Fibroblast of skin of back (primary cell): ENCODE data around the gene MROH7. TPM values are rescaled to one million over a fixed set of nuclear protein-coding genes. Genes with fewer than 3 reads are reported as not detected.

Experiments
- DNase-seq: peaks from one replicate; pipeline ENCODE4 v3.0.0-alpha.2; 2013
- polyA plus RNA-seq, 2 experiments: library from polyadenylated mRNA; unstranded; fragments of 120-200 nt; gene quantifications; one replicate each; pipeline ENCODE4 v1.2.1, GENCODE V29; 2013; ENCODE audit not compliant: insufficient read length in 2 of 2

Gene MROH7
- polyA plus RNA-seq (2013, experiment 1 of 2; ENCODE audit: insufficient read length), result 0.04 TPM
- polyA plus RNA-seq (2013, experiment 2 of 2; ENCODE audit: insufficient read length), result 0.05 TPM

DNA sequence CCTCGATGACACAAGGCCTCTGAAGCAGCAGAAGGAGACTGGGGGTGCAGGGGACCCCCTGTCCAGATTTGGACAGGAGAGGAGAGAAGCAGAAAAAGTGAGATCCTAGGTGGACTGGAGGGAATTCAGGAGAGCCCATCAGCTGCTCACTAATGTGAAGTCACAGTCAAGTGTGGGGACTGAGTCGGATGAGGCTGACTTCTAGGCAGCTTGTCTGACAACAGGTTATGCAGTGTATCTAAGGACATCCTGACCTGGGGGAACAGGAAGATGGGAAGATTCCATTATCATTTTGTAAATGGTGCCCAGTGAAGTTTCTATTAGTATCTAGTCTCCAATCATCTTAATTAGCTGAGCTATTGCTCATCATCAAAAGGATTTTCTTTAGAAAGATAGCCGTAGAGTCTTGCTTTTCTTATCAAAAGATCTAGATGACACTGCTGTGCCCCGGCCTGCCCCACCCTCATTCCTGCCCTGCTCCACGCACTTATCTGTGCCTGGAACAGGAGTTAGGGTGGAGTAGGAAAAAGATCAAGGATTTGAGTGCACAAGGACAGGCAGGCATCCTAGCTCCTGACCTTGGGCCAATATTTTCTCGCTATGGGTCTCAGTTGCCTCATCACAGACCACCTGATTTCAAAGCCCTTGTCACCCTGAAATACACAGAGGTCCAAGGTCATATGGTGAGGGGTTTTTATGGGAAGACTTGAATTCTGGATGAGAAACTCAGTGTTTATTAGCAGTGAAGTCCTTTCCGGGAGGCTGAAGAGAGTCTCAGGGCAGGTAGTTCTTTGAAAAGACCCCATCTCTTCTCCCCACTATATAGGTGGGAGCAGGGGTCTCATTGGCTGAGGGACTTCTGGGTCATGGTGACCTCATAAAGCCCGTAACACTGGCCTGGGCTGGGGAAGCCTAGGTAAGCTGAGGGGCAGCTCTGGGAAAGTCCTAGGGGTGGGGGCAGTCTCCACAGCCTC is at the start of gene MROH7:
Gene MROH7, plus strand, starts transcription at position 924 of the 974 bp plus-strand sequence. CDS start 11,141 bp downstream, outside the sequence.
- DNase-seq, result no peak

DNA sequence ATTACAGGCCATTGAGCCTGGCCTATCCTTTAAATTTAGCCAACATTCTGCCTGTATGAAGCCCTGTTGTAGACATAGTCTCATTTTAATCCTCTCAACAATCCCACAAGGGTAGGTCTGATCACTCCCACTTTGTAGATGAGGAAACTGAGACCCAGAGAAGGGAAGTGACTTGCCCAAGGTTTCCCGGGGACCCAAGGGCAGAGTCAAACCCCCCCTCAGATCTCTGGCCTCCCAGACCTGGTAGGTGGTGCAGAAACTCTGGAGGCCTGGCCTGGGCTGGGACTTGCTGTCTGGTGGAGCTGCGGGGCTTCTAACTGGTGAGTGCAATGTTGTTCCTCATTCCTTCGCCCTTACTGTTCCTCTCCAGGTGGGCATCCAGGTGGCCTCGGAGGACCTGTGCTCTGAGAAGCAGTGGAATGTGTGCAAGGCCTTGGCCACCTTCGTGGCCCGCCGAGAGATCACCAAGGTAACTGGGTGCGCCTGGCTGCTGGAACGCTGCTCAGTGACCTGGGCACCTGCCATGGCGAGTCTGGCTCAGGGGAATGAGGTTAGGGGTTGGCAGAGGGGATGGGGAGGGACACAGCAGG is 47.9 kb upstream of the MROH7 start:
- DNase-seq, result no peak

DNA sequence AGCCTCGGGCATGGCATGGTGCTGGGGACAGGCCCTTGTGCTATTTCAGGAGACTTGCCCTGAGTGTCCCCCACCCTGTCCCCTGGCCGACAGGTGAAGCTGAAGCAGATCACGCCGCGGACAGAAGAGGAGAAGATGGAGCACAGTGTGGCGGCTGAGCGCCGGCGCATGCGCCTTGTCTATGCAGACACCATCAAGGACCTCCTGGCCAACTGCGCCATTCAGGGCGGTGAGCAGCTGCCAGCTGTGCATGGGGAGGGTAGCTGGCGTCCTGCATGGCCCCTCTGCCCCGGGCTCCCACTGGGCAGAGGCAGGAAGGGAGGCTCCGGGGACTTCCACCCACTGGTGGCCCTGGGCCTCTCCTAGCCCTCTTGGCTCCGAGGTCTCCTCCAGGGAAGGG is 47.1 kb upstream of the MROH7 start:
- DNase-seq, result no peak

DNA sequence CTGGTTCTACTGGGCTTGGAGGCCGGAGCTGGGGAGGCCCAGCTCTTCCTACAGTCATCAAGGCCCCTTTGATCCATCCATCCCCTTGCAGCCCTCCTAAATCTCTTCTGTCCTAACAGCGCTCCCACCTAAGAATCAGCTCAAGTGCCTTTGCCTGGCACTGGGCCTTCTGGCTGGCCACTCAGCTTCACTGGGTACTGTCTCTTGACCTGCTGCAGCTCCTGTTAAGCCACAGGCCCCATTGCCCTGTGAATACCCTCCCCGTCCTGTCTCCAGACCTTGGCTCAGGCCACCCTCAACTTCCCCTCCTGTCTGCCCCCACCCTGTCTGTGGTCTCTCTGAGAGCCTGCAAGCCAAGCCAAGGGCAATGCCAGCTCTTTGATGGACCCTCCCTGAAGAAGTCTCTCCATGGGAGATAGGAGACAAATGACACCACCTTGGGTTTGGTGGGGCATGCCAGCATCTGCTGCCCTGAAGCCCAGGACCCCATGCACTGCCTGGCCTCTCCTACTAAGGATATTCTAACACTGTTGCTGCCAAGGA is 45.6 kb upstream of the MROH7 start:
- no peak for DNase-seq

DNA sequence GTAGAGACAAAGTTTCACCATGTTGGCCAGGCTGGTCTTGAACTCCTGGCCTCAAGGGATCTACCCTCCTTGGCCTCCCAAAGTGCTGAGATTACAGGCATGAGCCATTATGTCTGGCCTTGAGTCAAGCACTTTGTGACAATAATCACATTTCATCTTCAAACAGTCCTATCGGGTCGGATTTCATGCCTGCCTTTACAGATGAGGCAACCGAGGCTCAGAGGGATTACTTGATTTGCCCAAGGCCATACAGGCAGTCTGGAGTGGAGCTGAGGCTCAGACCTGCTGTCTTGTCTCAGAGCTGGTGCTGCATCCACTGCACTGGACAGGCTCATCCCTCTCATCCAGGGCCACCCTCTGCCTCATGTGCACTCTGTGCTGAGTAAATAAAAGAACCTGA is 44.8 kb upstream of the MROH7 start:
- DNase-seq, result no peak

DNA sequence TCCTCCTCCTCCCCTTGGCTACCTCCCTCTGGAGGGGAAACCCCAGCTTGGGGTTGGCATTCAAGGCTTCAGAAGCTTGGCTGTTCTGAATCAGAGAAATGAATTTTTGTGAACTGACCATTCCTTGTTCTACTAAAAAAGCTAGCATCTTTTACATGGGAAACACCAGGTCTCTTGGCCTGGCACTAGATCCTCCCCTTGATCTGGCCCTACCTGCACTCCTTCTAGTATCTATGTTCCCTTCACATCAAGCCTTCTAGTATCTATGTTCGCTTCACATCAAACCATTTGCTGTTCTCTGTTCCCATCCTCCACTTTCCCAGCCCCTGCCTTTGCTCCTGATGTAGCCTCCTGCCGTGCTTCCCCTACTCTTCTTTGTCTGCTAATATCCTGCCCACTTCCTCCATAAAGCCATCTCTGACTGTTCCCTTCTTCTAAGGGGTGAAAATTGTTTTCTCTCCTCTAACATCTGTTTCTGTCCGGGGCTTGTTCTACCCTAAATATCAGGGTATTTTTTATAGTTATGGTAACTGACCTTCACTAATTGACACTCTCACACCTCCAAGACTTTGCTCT is 44.0 kb upstream of the MROH7 start:
- no peak for DNase-seq

DNA sequence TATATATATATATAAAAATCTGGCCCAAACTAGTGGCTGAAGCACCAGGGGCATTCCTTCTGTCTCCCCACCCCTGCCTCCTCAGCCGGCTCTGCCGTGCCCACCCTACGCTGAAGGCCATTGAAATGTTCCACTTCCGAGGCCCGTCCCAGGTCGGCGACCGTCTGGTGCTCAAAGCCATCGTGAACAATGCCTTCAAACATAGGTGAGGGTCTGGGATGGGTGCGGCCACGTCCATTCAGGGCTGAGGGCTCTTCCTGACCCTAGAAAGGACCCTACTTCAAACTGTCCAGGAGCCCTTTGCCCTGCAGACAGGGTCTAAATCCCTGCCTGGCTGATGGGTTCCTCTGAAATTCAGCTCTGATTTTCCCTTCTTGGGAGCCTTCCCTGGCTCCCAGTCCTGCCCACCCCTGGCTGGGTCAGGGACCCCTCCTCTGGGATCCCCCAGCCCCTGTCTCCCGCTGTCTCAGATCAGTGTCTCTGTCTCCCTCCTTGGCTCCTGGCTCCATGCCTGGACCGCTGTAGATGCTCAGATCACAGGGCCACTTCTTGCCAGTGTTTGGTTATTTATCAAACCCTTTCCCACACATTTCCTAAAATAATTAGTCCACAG is 42.3 kb upstream of the MROH7 start:
- no peak for DNase-seq

DNA sequence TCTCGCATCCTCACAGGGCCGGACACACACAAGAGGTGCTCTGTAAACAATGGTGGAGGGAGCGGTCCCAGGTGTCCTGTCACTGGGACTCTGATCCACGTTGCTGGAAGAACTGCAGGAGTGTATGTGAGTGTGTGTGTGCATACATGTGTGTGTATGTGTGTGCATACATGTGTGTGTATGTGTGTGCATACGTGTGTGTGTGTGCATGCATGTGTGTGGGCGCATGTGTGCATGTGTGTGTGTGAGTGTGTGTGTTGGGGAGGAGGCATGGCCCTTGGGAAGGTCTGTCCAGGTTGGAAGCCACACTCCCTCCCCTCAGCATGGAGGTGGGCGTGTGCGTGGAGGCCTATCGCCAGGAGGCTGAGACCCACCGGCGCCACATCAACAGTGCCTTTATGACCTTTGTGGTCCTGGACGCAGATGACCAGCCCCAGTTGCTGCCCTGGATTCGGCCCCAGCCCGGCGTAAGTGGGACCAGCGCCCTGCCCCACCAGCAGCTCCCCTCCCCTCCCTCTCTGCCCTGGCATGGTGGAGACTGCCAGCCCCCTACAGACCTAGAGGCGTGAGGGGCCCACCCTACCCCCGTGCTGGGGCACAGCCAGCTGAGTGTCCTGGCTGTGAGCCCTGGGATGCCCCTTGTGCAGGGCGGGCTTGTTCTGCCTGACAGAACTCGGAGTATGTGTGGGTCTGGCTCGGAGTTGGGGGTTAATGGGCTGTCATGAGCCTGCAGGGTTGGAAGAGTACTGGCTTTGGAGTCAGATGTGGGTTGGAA is 40.5 kb upstream of the MROH7 start:
- DNase-seq, result no peak

DNA sequence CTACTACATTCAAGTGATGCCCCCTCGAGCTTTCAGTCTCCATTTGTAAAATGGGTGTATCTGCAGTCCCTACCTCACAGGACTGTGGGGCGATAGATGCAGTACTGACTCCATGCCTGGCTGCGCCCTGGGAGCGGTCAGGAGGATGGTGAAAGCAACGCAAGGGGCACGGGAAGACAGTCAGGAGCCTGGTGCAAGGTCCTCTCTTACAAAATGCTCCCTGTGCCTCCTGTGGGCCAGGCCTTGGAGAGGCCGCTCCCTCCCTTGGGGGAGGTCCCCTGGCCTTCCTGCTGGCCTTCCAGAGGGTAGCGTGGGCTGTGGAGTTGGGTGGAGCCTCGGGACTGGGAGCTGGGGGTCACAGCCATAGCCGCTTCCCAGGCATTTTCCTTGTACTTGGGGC is 39.9 kb upstream of the MROH7 start:
- DNase-seq, result no peak

DNA sequence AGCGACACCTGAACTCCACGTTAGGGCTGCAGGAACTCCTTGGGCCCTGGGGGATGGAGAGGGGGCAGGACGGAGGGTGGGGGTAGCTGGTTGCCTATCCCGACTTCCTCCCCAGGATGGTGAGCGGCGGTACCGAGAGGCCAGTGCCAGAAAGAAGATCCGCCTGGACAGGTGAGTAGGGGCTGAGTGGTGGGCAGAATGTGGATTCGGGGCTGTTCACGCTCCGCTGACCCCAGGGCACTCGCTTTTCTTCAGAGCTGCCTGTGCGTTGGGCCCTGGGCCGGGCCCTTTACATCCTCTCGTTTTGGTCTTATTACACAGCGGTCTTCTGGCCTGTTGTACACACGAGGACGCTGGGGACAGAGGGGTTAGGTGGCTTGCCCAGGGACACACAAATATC is 39.0 kb upstream of the MROH7 start:
- DNase-seq, result no peak

DNA sequence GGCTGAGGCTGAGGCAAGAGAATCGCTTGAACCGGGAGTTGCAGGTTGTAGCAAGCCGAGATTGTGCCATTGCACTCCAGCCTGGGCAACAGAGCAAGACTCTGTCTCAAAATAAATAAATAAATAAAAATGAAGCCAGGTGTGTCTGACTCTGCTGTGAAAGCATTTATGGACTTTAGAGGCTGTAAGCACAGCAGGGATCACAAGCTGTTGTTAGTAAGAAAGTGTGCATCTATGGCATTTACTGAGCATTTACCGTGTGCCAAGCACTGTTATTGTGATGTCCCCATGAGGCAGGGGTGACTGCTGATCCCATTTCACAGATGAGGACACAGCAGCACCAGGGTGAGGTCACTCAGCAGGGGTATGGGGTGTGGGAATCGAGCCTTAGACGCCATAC is 38.3 kb upstream of the MROH7 start:
- DNase-seq, result no peak

DNA sequence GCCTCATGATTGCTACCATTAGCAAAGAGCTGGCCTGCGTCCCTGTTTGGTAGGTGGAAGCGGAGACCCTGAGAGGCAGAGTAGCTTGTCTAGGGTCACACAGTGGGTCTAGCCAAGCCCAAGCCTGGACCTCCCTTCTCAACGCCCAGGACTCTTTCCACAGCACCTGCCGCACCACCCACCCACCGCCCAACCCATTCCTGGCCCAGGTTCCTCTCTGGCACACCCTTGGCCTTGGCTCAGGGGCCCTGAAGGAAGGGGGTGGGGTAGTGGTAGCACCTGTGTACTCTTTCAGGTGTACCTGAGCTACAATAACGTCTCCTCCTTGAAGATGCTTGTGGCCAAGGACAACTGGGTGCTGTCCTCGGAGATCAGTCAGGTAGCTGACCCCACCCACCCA is 37.5 kb upstream of the MROH7 start:
- DNase-seq, result no peak

DNA sequence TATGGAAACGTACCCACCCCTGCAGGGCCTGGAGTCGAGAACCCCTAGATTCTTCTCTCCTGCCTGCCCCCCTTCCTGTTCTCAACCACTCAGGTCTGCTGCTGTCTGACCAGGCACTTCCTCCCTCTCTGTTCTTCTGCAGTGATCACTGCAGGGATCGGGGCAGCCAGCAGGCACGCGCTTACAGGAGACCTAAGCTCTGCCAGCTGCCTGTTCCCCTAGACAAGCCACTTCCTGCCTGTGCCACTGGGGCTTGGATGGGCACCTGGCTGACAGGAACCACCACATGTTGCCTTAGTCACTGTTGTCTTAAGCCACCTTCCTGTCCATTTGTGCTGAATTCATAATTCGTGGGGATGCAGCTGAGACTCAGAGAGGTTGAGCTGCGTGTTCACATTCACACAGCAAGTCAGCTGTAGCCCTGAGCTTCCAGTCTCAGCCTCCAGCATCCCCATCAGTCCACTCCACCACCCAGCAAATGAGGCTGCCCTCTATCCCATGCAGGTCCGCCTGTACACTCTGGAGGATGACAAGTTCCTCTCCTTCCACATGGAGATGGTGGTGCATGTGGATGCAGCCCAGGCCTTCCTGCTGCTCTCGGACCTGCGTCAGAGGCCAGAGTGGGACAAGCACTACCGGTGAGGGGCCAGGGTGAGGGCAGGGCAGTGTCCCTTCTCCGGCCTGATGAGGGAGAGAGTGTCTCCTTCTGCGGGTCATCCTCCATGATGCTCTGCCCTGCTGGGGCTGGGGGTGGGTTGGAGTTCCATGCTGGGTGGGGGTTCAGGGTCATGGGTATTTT is 36.8 kb upstream of the MROH7 start:
- DNase-seq, result no peak

DNA sequence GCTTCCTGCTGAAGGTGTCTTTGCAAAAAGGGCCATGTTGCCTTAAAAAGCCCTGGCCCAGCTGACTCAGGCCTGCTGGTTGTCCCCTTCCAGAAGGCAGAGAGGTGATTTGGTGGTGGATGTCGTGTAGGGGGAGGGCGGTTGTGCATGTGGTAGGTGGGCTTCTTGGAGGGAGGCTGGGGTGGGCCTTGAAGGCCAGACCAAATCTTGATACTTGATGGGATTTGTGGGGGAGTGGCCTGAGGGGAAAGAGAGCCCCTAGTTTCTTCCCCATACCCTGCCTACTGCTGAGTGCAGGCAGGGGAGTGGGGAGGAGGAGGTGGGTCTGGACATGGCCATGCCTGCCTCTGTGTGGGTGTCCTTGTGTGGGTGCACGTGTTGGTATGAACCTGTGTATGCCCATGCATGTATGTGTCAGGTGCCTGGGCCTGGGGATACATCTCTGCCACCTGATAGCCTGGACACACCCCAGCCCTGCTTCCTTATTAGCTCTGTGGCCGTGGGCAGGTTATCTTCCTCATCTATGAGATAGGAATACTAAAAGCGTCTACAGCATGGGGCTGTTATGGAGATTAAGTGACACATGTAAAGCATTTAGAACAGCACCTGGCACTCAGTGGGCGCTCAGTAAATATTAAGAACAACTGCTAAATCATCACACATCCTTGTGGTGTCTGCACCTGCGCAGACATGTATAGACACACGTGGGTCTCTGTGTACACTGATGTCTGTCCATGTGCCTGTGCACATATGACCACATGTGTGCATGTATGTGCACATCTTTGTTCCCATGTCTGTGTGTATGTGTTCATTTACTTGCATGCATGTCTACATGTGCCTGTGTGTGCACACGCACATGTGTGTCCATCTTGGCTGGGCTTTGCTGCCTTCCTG is 35.2 kb upstream of the MROH7 start:
- DNase-seq, result no peak

DNA sequence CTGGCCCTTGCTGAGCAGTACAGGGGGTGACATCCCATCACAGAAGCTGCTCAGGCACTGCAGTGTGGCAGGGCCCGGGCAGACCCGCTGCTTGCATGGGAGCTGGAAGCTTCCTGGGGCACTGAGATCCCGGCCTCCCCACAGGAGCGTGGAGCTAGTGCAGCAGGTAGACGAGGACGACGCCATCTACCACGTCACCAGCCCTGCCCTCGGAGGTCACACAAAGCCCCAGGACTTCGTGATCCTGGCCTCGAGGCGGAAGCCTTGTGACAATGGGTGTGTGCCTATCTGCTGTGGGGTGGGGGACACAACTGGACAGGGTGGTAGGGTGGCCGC is 34.6 kb upstream of the MROH7 start:
- no peak for DNase-seq

DNA sequence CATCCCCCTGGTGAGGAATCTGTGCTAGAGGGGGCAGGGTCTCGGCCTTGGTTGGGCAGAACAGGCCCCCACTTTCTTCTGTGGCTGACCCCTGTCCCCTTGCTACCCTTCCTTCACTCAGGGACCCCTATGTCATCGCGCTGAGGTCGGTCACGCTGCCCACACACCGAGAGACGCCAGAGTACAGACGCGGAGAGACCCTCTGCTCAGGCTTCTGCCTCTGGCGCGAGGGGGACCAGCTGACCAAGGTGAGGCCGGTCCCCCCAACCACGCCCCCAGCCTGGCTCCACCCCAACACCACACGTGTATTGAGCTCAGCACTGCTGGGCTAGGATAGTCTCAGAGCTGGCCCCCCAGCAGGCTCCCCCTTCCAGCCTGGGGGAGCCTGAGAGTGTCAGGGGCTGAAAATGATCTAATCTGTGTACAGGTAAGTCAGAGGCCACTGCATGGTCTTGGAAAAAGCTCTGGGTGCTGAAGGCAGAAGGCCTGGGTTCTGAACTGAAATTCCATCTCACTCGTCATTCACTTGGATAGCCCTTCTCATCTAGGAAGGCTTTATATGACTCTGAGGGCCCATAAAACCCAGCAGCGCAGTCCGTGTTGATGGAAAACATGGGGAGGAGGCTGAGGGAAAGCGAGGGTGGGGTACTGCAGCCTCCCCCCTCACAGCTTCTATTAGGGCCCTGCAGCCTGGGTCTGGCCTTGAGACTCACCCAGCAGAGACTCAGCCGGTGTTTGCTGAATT is 33.6 kb upstream of the MROH7 start:
- no peak for DNase-seq

DNA sequence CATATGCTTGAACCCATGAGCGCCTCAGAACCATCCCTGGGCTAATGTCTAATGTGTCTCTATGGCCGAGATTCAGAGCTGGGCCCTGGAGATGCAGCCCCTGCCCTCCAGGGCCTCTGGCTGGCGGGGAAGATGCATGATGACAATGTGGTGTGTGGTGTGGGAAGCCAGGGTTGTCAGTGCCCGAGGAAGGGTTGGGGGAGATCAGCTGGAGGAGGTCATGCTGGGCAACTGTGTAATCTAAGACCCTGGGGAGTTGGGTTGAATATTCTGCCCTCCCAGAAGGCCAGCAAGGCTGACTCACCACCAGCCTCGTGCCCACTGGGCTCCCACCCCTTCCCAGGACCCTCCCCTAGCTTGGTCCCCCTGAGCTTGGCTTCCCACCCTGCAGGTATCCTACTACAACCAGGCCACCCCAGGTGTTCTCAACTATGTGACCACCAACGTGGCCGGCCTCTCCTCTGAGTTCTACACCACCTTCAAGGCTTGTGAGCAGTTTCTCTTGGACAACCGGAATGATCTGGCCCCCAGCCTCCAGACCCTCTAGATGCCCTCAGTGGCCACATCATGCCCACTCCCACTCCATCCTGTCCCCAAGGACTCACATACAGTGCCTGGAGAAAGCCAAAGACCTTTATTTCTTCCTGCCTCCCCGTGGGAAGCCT is 32.9 kb upstream of the MROH7 start:
- no peak for DNase-seq

DNA sequence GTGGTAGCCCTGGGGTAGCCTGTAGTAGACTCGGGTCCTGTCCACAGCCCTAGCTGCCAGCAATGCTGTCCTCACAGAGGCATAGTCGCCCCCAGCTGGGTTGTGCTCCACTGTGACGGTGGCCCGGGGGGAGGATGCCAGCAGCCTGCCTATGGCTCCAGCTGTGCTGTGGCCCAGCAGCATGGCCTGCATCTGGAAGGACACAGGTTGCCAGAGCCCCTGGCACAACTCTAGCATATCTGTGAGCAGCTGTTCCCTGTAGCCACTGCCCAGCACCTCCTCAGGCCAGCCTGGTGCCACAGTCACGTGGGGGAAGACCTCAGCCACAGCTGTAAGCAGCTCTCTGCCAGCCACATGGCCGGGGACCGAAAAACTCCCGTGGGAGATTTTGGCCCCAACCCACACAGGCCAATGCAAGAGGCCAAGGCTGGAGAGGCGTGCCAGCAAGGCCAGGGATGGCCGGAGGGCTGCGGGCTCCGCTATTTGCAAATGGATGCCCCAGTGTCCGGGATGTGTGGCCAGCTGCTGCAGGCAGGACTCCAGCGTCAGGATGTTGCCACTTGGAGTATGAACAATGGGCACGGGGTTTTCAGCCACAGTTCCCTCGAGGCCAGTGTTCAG is 32.2 kb upstream of the MROH7 start:
- no peak for DNase-seq
